ENCODE measurements around the gene EPHA10. TPM values are rescaled to one million over a fixed set of nuclear protein-coding genes. Genes with fewer than 3 reads are reported as not detected.

The EPHA10 gene
- total RNA-seq (under 1 TPM; 0.34 to 0.75 TPM), total RNA-seq (0 reads per million in 2 donors)

- DNase-seq: no peak
- Mint-ChIP-seq H3K27me3 (peaks cover 71% of the 10 kb centered on the region), H3K4me3 (peak within 1 kb of the TSS; percentile 66), H3K27ac (no peak within 1 kb of the TSS), H3K36me3 (ENCODE audit: low read depth) (peaks cover 4% of the 10 kb centered on the region), H3K4me1 (peaks cover 4% of the 10 kb centered on the region)
- H3K9me3 ChIP-seq (ENCODE audit: control insufficient read depth, low read length, poor library complexity, severe bottlenecking): no peaks in the 10 kb centered on the region
- ATAC-seq: no peak
Measured at GRCh38 chr1:37764888-37765441, at the start of gene EPHA10. TSS of gene EPHA10 (minus strand) at chr1:37765120. CDS start at chr1:37765066, 54 bp downstream.

- no peaks in the 10 kb centered on the region for H3K9me3 ChIP-seq (ENCODE audit: control insufficient read depth, low read length, poor library complexity, severe bottlenecking)
- Mint-ChIP-seq H3K4me3 (no peak overlapping the region), H3K36me3 (ENCODE audit: low read depth) (no peaks in the 10 kb centered on the region), H3K4me1 (peaks cover 15% of the 10 kb centered on the region), H3K27ac (peak overlapping the region; percentile 29), H3K27me3 (no peaks in the 10 kb centered on the region)
- no peak for DNase-seq
- no peak for ATAC-seq
Measured at GRCh38 chr1:37814252-37814651, 49.3 kb upstream of the EPHA10 start.

GRCh38 chr1:37813529-37814145, 48.7 kb upstream of the EPHA10 start:
- no peak for DNase-seq
- no peak for ATAC-seq
- Mint-ChIP-seq H3K4me1 (peaks cover 20% of the 10 kb centered on the region), H3K36me3 (ENCODE audit: low read depth) (no peaks in the 10 kb centered on the region), H3K27ac (peak overlapping the region; percentile 29), H3K27me3 (no peaks in the 10 kb centered on the region), H3K4me3 (no peak overlapping the region)
- H3K9me3 ChIP-seq (ENCODE audit: control insufficient read depth, low read length, poor library complexity, severe bottlenecking): no peaks in the 10 kb centered on the region

DNA sequence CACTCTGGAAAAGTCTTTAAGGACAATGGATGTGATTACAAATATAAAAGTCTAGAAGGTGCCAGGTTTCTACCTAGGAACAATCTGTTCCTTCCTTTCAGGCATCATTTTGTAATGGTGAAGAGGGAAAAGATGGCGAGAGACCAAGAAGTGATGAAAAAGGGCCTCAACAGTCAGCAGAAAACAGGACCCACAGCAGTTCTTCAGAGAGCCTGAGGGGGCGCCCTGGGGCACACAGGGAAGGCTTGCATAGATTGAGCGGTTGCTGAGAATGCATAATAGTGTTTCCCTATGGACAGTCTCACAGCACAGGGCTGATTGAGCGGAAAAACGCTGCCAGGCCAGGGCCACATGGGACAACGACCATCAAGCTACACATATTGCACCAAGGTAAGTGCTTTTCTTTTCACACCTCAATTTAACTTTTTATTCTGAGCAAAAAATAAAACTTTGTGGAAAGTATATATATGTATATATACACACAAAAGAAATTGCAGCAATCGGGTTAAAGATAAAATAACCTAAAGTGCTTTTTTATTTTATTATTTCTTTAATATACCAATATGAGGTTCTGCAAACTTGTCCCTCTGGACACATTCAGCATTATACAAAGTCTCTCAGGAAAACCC, 46.2 kb upstream of the EPHA10 start:
- peaks cover 2% of the 10 kb centered on the region for H3K36me3 Mint-ChIP-seq (ENCODE audit: low read depth)
- peak; percentile 59 for ATAC-seq
- no peaks in the 10 kb centered on the region for H3K9me3 ChIP-seq (ENCODE audit: control insufficient read depth, low read length, poor library complexity, severe bottlenecking)
- peaks cover 32% of the 10 kb centered on the region for H3K4me1 Mint-ChIP-seq
- no peaks in the 10 kb centered on the region for H3K27me3 Mint-ChIP-seq
- peak overlapping the region; percentile 66 for H3K27ac Mint-ChIP-seq
- DNase-seq: peak; percentile 48 to 50 (median 50)
- no peak overlapping the region for H3K4me3 Mint-ChIP-seq

GRCh38 chr1:37809942-37810341, 45.0 kb upstream of the EPHA10 start:
- H3K9me3 ChIP-seq (ENCODE audit: control insufficient read depth, low read length, poor library complexity, severe bottlenecking): no peaks in the 10 kb centered on the region
- H3K36me3 Mint-ChIP-seq (ENCODE audit: low read depth): peaks cover 2% of the 10 kb centered on the region
- no peaks in the 10 kb centered on the region for H3K27me3 Mint-ChIP-seq
- H3K4me1 Mint-ChIP-seq: peaks cover 32% of the 10 kb centered on the region
- no peak for DNase-seq
- H3K27ac Mint-ChIP-seq: no peak overlapping the region
- ATAC-seq: no peak
- no peak overlapping the region for H3K4me3 Mint-ChIP-seq

GRCh38 chr1:37808369-37809319, 43.7 kb upstream of the EPHA10 start:
- H3K36me3 Mint-ChIP-seq (ENCODE audit: low read depth): peaks cover 5% of the 10 kb centered on the region

GRCh38 chr1:37807555-37808368, 42.8 kb upstream of the EPHA10 start, which contains the start of the genes C1orf122 and YRDC:
TSS of gene C1orf122 (plus strand) at chr1:37807790. CDS start at chr1:37808405, 615 bp downstream.
TSS of gene YRDC (minus strand) at chr1:37808208. CDS start at chr1:37808180, 28 bp downstream.
- Mint-ChIP-seq H3K27me3 (no peaks in the 10 kb centered on the region), H3K36me3 (ENCODE audit: low read depth) (peaks cover 5% of the 10 kb centered on the region), H3K4me1 (peaks cover 32% of the 10 kb centered on the region), H3K27ac (peak within 1 kb of the TSS; percentile 95), H3K4me3 (peak within 1 kb of the TSS; percentile 97)
- DNase-seq (peak; percentile 83 to 85 (median 83)), ATAC-seq (peak; percentile 92)
- no peaks in the 10 kb centered on the region for H3K9me3 ChIP-seq (ENCODE audit: control insufficient read depth, low read length, poor library complexity, severe bottlenecking)

More at GRCh38 chr1:37808369-37809319, 43.7 kb upstream of the EPHA10 start:
- ATAC-seq (peak; percentile 50), DNase-seq (peak in 2 of 3 donors; percentile 18 to 46)
- no peaks in the 10 kb centered on the region for H3K9me3 ChIP-seq (ENCODE audit: control insufficient read depth, low read length, poor library complexity, severe bottlenecking)
- H3K4me3 Mint-ChIP-seq: peak overlapping the region; percentile 97
- H3K27ac Mint-ChIP-seq: peak overlapping the region; percentile 95
- H3K4me1 Mint-ChIP-seq: peaks cover 32% of the 10 kb centered on the region
- no peaks in the 10 kb centered on the region for H3K27me3 Mint-ChIP-seq

DNA sequence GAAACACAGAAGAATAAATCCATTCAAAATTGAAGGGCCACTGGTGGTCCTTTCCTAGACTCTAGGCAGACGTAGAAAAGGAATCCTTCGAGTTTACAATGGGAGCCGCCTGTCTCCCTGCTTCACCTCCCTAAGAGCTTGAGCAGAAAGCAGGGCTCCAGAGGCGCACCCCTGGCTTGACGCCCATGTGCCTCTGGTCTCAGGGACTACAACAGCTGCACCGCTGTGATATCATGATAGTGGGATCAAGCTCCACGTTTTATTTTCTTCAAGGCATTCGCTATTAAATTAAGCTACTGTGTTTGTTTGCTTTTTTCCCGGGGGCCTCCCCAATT, 42.3 kb upstream of the EPHA10 start:
- ATAC-seq: no peak
- Mint-ChIP-seq H3K36me3 (ENCODE audit: low read depth) (peaks cover 5% of the 10 kb centered on the region), H3K27ac (peak overlapping the region; percentile 95), H3K27me3 (no peaks in the 10 kb centered on the region), H3K4me3 (peak overlapping the region; percentile 97), H3K4me1 (peaks cover 32% of the 10 kb centered on the region)
- DNase-seq: no peak
- no peaks in the 10 kb centered on the region for H3K9me3 ChIP-seq (ENCODE audit: control insufficient read depth, low read length, poor library complexity, severe bottlenecking)

- H3K9me3 ChIP-seq (ENCODE audit: control insufficient read depth, low read length, poor library complexity, severe bottlenecking): no peaks in the 10 kb centered on the region
- Mint-ChIP-seq H3K27me3 (no peaks in the 10 kb centered on the region), H3K4me1 (peaks cover 13% of the 10 kb centered on the region), H3K4me3 (peak overlapping the region; percentile 2), H3K27ac (peak overlapping the region; percentile 37), H3K36me3 (ENCODE audit: low read depth) (peaks cover 6% of the 10 kb centered on the region)
- no peak for DNase-seq
- ATAC-seq: no peak
Measured at GRCh38 chr1:37802439-37802838, 37.5 kb upstream of the EPHA10 start.

GRCh38 chr1:37797750-37798345, 32.9 kb upstream of the EPHA10 start:
- no peaks in the 10 kb centered on the region for H3K9me3 ChIP-seq (ENCODE audit: control insufficient read depth, low read length, poor library complexity, severe bottlenecking)
- ATAC-seq: no peak
- Mint-ChIP-seq H3K27ac (no peak overlapping the region), H3K27me3 (no peaks in the 10 kb centered on the region), H3K4me1 (peaks cover 8% of the 10 kb centered on the region), H3K4me3 (no peak overlapping the region), H3K36me3 (ENCODE audit: low read depth) (peaks cover 6% of the 10 kb centered on the region)
- no peak for DNase-seq

GRCh38 chr1:37795340-37796125, 30.6 kb upstream of the EPHA10 start:
- peaks cover 7% of the 10 kb centered on the region for H3K36me3 Mint-ChIP-seq (ENCODE audit: low read depth)
- no peaks in the 10 kb centered on the region for H3K9me3 ChIP-seq (ENCODE audit: control insufficient read depth, low read length, poor library complexity, severe bottlenecking)
- peak in 2 of 3 donors; percentile 16 to 29 for DNase-seq
- ATAC-seq: peak; percentile 35
- no peak overlapping the region for H3K27ac Mint-ChIP-seq
- peaks cover 23% of the 10 kb centered on the region for H3K27me3 Mint-ChIP-seq
- peak overlapping the region; percentile 88 for H3K4me3 Mint-ChIP-seq
- peaks cover 8% of the 10 kb centered on the region for H3K4me1 Mint-ChIP-seq
